Mucosa of descending colon (tissue), 3 donors: ENCODE results near the gene GRB14. TPM values are rescaled to one million over a fixed set of nuclear protein-coding genes. Genes with fewer than 3 reads are reported as not detected.

Experiments
- ATAC-seq: fragments of 200-7000 bp; cut with Tn5 transposase; one replicate; pipeline ENCODE4 v1.9.1; 2020; ENCODE audit warnings: mild to moderate bottlenecking, moderate library complexity
- DNase-seq, 3 donors: peaks; one replicate each; pipeline ENCODE4 v3.0.0-alpha.2; 2020
- H3K36me3 ChIP-seq: fragments of 200-600 bp; one replicate; pipeline ENCODE4 v1.8.0; 2021; ENCODE audit warnings: low read depth, mild to moderate bottlenecking
- H3K4me1 ChIP-seq: fragments of 200-600 bp; one replicate; pipeline ENCODE4 v1.8.0; 2021; ENCODE audit warnings: low read depth, mild to moderate bottlenecking
- H3K4me3 ChIP-seq: fragments of 200-600 bp; one replicate; pipeline ENCODE4 v1.8.0; 2021; ENCODE audit warnings: mild to moderate bottlenecking
- H3K9me3 ChIP-seq: fragments of 200-600 bp; one replicate; pipeline ENCODE4 v1.8.0; 2021; ENCODE audit warnings: mild to moderate bottlenecking
- intact Hi-C, 2 donors: fragments of 100-400 bp; cut with DNase I in 1 of 2; cut with micrococcal nuclease in 1 of 2; formaldehyde crosslinking; loops; one replicate each; pipeline versions ENCODE4 v1.11.0 to v1.11.1; 2022; cut with DNase I, micrococcal nuclease
- total RNA-seq, 3 donors: library from RNA; stranded (reverse); fragmentation: NEBNext Ultra II Directional in 2 of 3; extraction: Animal tissue kit (Norgen Biotek cat#: 25700) in 2 of 3; gene quantifications; one replicate each; pipeline versions ENCODE4 v1.2.1 to v1.2.4, GENCODE V29; 2021 to 2023
- TF ChIP-seq, protein P1 (sequence below): fragments of 200-600 bp; IDR thresholded peaks from one replicate; pipeline ENCODE4 v1.8.0; 2022; ENCODE audit warnings: antibody characterized with exemption, mild to moderate bottlenecking
- donor health status: DM: no; HTN: no; CAD: no; lungs with moderate emphysema.
- donor health status: DM: no; HTN: no; CAD: no.
- donor health status: DM: no; HTN: yes; CAD: no.

GRB14 gene
- total RNA-seq, 3 donors from 2014 or later = 0.77 to 3.4 (median 1.5) TPM

DNA sequence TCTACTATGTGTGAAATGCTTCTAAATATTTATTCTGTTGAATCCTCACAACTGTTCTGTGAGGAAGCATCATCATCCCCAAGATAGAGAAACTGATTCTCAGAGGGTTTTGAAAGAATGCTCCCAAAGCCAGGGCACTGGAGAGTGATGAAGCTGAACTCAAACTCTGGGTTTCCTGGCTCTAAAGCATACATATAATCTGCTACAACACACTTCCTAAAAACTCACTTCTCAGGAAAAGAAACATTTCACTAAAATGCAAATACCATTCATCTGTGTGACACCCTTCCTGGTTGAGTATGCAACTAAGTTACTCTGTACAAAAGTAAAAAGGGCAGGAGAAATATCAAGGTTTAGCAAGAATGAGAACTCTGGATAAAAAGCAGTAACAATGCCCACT, 58.6 kb downstream of the GRB14 start:
- intact Hi-C loops = loop anchor here in 1 of 2 donors (10.0 kb wide), 1 partner anchor 152 kb away; no protein-coding TSS in a partner anchor
- H3K4me3 ChIP-seq = no peak overlapping the region
- no peaks in the 10 kb centered on the region for H3K36me3 ChIP-seq
- TF ChIP-seq, protein P1, sequence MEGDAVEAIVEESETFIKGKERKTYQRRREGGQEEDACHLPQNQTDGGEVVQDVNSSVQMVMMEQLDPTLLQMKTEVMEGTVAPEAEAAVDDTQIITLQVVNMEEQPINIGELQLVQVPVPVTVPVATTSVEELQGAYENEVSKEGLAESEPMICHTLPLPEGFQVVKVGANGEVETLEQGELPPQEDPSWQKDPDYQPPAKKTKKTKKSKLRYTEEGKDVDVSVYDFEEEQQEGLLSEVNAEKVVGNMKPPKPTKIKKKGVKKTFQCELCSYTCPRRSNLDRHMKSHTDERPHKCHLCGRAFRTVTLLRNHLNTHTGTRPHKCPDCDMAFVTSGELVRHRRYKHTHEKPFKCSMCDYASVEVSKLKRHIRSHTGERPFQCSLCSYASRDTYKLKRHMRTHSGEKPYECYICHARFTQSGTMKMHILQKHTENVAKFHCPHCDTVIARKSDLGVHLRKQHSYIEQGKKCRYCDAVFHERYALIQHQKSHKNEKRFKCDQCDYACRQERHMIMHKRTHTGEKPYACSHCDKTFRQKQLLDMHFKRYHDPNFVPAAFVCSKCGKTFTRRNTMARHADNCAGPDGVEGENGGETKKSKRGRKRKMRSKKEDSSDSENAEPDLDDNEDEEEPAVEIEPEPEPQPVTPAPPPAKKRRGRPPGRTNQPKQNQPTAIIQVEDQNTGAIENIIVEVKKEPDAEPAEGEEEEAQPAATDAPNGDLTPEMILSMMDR = no peak
- H3K4me1 ChIP-seq = no peaks in the 10 kb centered on the region
- ATAC-seq (no peak), DNase-seq (no peak)
- H3K9me3 ChIP-seq = no peaks in the 10 kb centered on the region

GRCh38 chr2:164561991-164562390, 59.3 kb downstream of the GRB14 start:
- TF ChIP-seq, protein P1 = no peak
- no peak for DNase-seq
- Histone ChIP-seq H3K9me3 (no peaks in the 10 kb centered on the region), H3K4me3 (no peak overlapping the region), H3K36me3 (no peaks in the 10 kb centered on the region), H3K4me1 (no peaks in the 10 kb centered on the region)
- intact Hi-C loops = loop anchor here in 1 of 2 donors (10.0 kb wide), 1 partner anchor 153 kb away; no protein-coding TSS in a partner anchor
- no peak for ATAC-seq

DNA sequence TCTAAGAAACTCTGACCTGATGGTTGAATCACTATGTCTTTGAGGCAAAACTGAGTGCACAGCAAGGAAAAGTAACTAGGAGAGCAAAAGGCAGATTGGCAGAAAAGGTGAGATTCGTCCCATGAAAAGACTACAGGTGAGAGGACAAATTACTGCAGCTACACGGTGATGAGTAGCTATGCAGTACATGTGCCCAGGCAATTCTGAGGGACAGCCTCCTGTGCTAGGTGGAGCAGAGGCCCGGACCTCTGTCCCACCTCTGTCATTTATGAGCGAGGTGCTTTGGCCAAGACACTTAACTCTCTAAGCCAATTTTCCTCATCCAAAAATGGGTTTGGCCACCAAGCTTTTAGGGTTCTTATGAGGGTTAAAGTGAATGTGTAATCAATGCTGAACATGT, 59.9 kb downstream of the GRB14 start:
- ATAC-seq = no peak
- TF ChIP-seq, protein P1 = no peak
- no peak overlapping the region for H3K4me3 ChIP-seq
- no peaks in the 10 kb centered on the region for H3K36me3 ChIP-seq
- no peaks in the 10 kb centered on the region for H3K4me1 ChIP-seq
- no peaks in the 10 kb centered on the region for H3K9me3 ChIP-seq
- DNase-seq = no peak
- intact Hi-C loops = loop anchor here in 1 of 2 donors (10.0 kb wide), 1 partner anchor 153 kb away; no protein-coding TSS in a partner anchor

- H3K4me1 ChIP-seq = no peaks in the 10 kb centered on the region
- intact Hi-C loops = loop anchor here in 1 of 2 donors (10.0 kb wide), 1 partner anchor 154 kb away; no protein-coding TSS in a partner anchor
- TF ChIP-seq, protein P1 = no peak
- DNase-seq (no peak), ATAC-seq (no peak)
- no peaks in the 10 kb centered on the region for H3K9me3 ChIP-seq
- H3K4me3 ChIP-seq = no peak overlapping the region
- no peaks in the 10 kb centered on the region for H3K36me3 ChIP-seq
Observed at GRCh38 chr2:164560902-164561301, 60.4 kb downstream of the GRB14 start.

- Histone ChIP-seq H3K4me1 (no peaks in the 10 kb centered on the region), H3K36me3 (no peaks in the 10 kb centered on the region), H3K4me3 (no peak overlapping the region), H3K9me3 (no peaks in the 10 kb centered on the region)
- intact Hi-C loops = loop anchor here in 1 of 2 donors (10.0 kb wide), 1 partner anchor 155 kb away; no protein-coding TSS in a partner anchor
- DNase-seq (peak in 1 of 3 donors; percentile 11), ATAC-seq (no peak)
- TF ChIP-seq, protein P1 = peak; percentile 37
Observed at GRCh38 chr2:164560181-164560792, 61.0 kb downstream of the GRB14 start.
